Inflammatory macrophage (primary cell): Measurements from ENCODE around the gene NECAB2.
A peak's percentile ranks its signal among the peaks of the same experiment; 100 is the strongest.

Experiments
- DNase-seq, 2 donors: peaks; one replicate each; pipeline ENCODE4 v3.0.0-alpha.2; 2020 to 2022

The NECAB2 gene

GRCh38 chr16:83952940-83953795 lies 14.9 kb upstream of the NECAB2 start, which contains the start of gene OSGIN1:
OSGIN1 (plus strand) TSS chr16:83953240; CDS start chr16:83957672, 4,432 bp downstream.
- peak; percentile 97 for DNase-seq

- DNase-seq: peak; percentile 10 to 27
Observed at GRCh38 chr16:83953796-83954576, 14.1 kb upstream of the NECAB2 start.

- peak; percentile 61 to 74 for DNase-seq
Observed at GRCh38 chr16:83954577-83955016, 13.4 kb upstream of the NECAB2 start.

- DNase-seq: no peak
Observed at GRCh38 chr16:83955218-83956130, 12.6 kb upstream of the NECAB2 start.

GRCh38 chr16:83956336-83957289 lies 11.4 kb upstream of the NECAB2 start:
- peak; percentile 78 to 79 for DNase-seq

GRCh38 chr16:83957296-83957855 lies 10.7 kb upstream of the NECAB2 start:
- DNase-seq: no peak

GRCh38 chr16:83958137-83958845 lies 9.8 kb upstream of the NECAB2 start:
- DNase-seq: no peak

GRCh38 chr16:83958846-83959565 lies 9.0 kb upstream of the NECAB2 start:
- DNase-seq: no peak

GRCh38 chr16:83959656-83960434 lies 8.2 kb upstream of the NECAB2 start:
- DNase-seq: peak; percentile 18 to 32

- DNase-seq: no peak
Observed at GRCh38 chr16:83960521-83961249, 7.4 kb upstream of the NECAB2 start.

GRCh38 chr16:83961591-83961990 lies 6.5 kb upstream of the NECAB2 start:
- no peak for DNase-seq

- DNase-seq: no peak
Observed at GRCh38 chr16:83963277-83964119, 4.5 kb upstream of the NECAB2 start.

- DNase-seq: no peak
Observed at GRCh38 chr16:83964684-83965443, 3.2 kb upstream of the NECAB2 start.

- DNase-seq: no peak
Observed at GRCh38 chr16:83965444-83966152, 2.4 kb upstream of the NECAB2 start.

- no peak for DNase-seq
Observed at GRCh38 chr16:83966153-83966696, 1.8 kb upstream of the NECAB2 start.
